ENCODE measurements around the gene MORF4L2.
A peak's percentile ranks its signal among the peaks of the same experiment; 100 is the strongest.

The MORF4L2 gene

GRCh38 chrX:103687073-103687695 lies 685 bp upstream of the MORF4L2 start:
- Histone ChIP-seq H3K9ac (peak overlapping the region; percentile 81 to 93 (median 88)), H3K9me3 (replicated peaks in 1 of 11) (peaks cover 0 to 5% (median 0%) of the 10 kb centered on the region in 11 experiments; a peak in 1 of 22 replicates), H3K27ac (peak overlapping the region; percentile 86 to 94 (median 92)), H4K20me1 (peaks cover 0 to 23% (median 14%) of the 10 kb centered on the region in 11 experiments; a peak in 11 of 22 replicates), H3K27me3 (peaks cover 0 to 3% (median 0%) of the 10 kb centered on the region in 11 experiments; a peak in 2 of 22 replicates), H3K4me1 (peaks cover 0 to 15% (median 6%) of the 10 kb centered on the region in 10 experiments; a peak in 9 of 20 replicates), H3K4me2 (peak overlapping the region; percentile 39 to 70 (median 57)), H3K4me3 (peak overlapping the region; percentile 61 to 76 (median 69)), H3K36me3 (peaks cover 13 to 30% (median 27%) of the 10 kb centered on the region in 11 experiments)
- TF ChIP-seq Cebpa-rat (IDR thresholded peaks at IDR 0.05) = peak in 7 of 11 experiments; percentile 12 to 76 (median 38); a peak in 7 of 22 replicates

- Histone ChIP-seq H3K4me1 (peaks cover 0 to 15% (median 6%) of the 10 kb centered on the region in 10 experiments; a peak in 9 of 20 replicates), H3K27ac (peak overlapping the region; percentile 85 to 94 (median 92); a peak in 21 of 22 replicates), H3K9me3 (replicated peaks in 1 of 11) (peaks cover 0 to 5% (median 0%) of the 10 kb centered on the region in 11 experiments; a peak in 1 of 22 replicates), H3K4me3 (peak overlapping the region; percentile 63 to 77 (median 70)), H3K36me3 (peaks cover 20 to 48% (median 38%) of the 10 kb centered on the region in 11 experiments), H3K9ac (peak overlapping the region; percentile 83 to 93 (median 88)), H4K20me1 (peaks cover 0 to 37% (median 25%) of the 10 kb centered on the region in 11 experiments; a peak in 16 of 22 replicates), H3K27me3 (no peaks in the 10 kb centered on the region), H3K4me2 (peak overlapping the region; percentile 45 to 80 (median 67); a peak in 20 of 22 replicates)
- no peak for TF ChIP-seq Cebpa-rat (IDR thresholded peaks at IDR 0.05)
Measured at GRCh38 chrX:103685396-103685795, 1.1 kb downstream of the MORF4L2 start.

- peaks cover 51 to 88% (median 76%) of the 10 kb centered on the region in 11 experiments for H3K36me3 ChIP-seq
- peaks cover 0 to 9% (median 5%) of the 10 kb centered on the region in 10 experiments; a peak in 7 of 20 replicates for H3K4me1 ChIP-seq
- H4K20me1 ChIP-seq = peaks cover 3 to 75% (median 49%) of the 10 kb centered on the region in 11 experiments; a peak in 19 of 22 replicates
- H3K9ac ChIP-seq = no peak overlapping the region
- H3K27me3 ChIP-seq = no peaks in the 10 kb centered on the region
- TF ChIP-seq Cebpa-rat (IDR thresholded peaks at IDR 0.05) = no peak
- no peak overlapping the region for H3K27ac ChIP-seq
- no peak overlapping the region for H3K4me3 ChIP-seq
- H3K9me3 ChIP-seq (replicated peaks in 1 of 11) = no peaks in the 10 kb centered on the region
- H3K4me2 ChIP-seq = no peak overlapping the region
Measured at GRCh38 chrX:103681443-103681842, 5.1 kb downstream of the MORF4L2 start.

GRCh38 chrX:103678199-103678993 lies 8.1 kb downstream of the MORF4L2 start:
- Histone ChIP-seq H3K4me2 (no peak overlapping the region), H3K4me3 (no peak overlapping the region), H3K9ac (no peak overlapping the region), H4K20me1 (peaks cover 7 to 74% (median 55%) of the 10 kb centered on the region in 11 experiments; a peak in 19 of 22 replicates), H3K27me3 (0 out of 22 replicates have a peak, but pooled peaks cover 0 to 3% (median 0%) of the 10 kb centered on the region in 11 experiments), H3K9me3 (replicated peaks in 1 of 11) (no peaks in the 10 kb centered on the region), H3K27ac (no peak overlapping the region), H3K4me1 (no peaks in the 10 kb centered on the region), H3K36me3 (peaks cover 48 to 87% (median 66%) of the 10 kb centered on the region in 11 experiments)
- TF ChIP-seq Cebpa-rat (IDR thresholded peaks at IDR 0.05) = no peak

- TF ChIP-seq Cebpa-rat (IDR thresholded peaks at IDR 0.05) = no peak
- H3K9me3 ChIP-seq (replicated peaks in 1 of 11) = no peaks in the 10 kb centered on the region
- no peaks in the 10 kb centered on the region for H3K4me1 ChIP-seq
- no peak overlapping the region for H3K4me3 ChIP-seq
- no peak overlapping the region for H3K27ac ChIP-seq
- 0 out of 22 replicates have a peak, but pooled peaks cover 0 to 3% (median 0%) of the 10 kb centered on the region in 11 experiments for H3K27me3 ChIP-seq
- no peak overlapping the region for H3K9ac ChIP-seq
- peaks cover 7 to 50% (median 38%) of the 10 kb centered on the region in 11 experiments; a peak in 18 of 22 replicates for H4K20me1 ChIP-seq
- H3K36me3 ChIP-seq = peaks cover 27 to 51% (median 39%) of the 10 kb centered on the region in 11 experiments
- H3K4me2 ChIP-seq = no peak overlapping the region
Measured at GRCh38 chrX:103674531-103675454, 11.7 kb downstream of the MORF4L2 start.

GRCh38 chrX:103669745-103670144 lies 16.8 kb downstream of the MORF4L2 start:
- Histone ChIP-seq H4K20me1 (peaks cover 0 to 4% (median under 1%) of the 10 kb centered on the region in 11 experiments; a peak in 6 of 22 replicates), H3K4me3 (no peak overlapping the region), H3K9ac (no peak overlapping the region), H3K4me2 (no peak overlapping the region), H3K27ac (no peak overlapping the region), H3K4me1 (no peaks in the 10 kb centered on the region), H3K27me3 (no peaks in the 10 kb centered on the region), H3K36me3 (peaks cover 0 to 2% (median 0%) of the 10 kb centered on the region in 11 experiments; a peak in 1 of 22 replicates), H3K9me3 (replicated peaks in 1 of 11) (no peaks in the 10 kb centered on the region)
- TF ChIP-seq Cebpa-rat (IDR thresholded peaks at IDR 0.05) = no peak

GRCh38 chrX:103666202-103667107 lies 20.0 kb downstream of the MORF4L2 start:
- no peaks in the 10 kb centered on the region for H3K36me3 ChIP-seq
- no peak overlapping the region for H3K9ac ChIP-seq
- H3K27me3 ChIP-seq = peaks cover 0 to 9% (median 0%) of the 10 kb centered on the region in 11 experiments; a peak in 1 of 22 replicates
- H3K4me1 ChIP-seq = no peaks in the 10 kb centered on the region
- H4K20me1 ChIP-seq = no peaks in the 10 kb centered on the region
- H3K27ac ChIP-seq = no peak overlapping the region
- no peak overlapping the region for H3K4me3 ChIP-seq
- no peak for TF ChIP-seq Cebpa-rat (IDR thresholded peaks at IDR 0.05)
- no peaks in the 10 kb centered on the region for H3K9me3 ChIP-seq (replicated peaks in 1 of 11)
- no peak overlapping the region for H3K4me2 ChIP-seq
